Activated CD8-positive, alpha-beta memory T cell treated with anti-CD3 and anti-CD28 coated beads for 36 hours (primary cell): Measurements from ENCODE around the gene GPR176. TPM values are rescaled to one million over a fixed set of nuclear protein-coding genes. Genes with fewer than 3 reads are reported as not detected.

Source experiments
- CTCF ChIA-PET: fragments of 350-600 bp; sonication (Branson Sonifier 250); formaldehyde crosslinking; loops from one replicate; lab custom pipeline; 2021; ENCODE audit warnings: antibody characterized with exemption; lab: Charles Lee
- POLR2A ChIA-PET: fragments of 350-600 bp; sonication (Branson Sonifier 250); formaldehyde crosslinking; loops from one replicate; lab custom pipeline; 2021; ENCODE audit warnings: antibody characterized with exemption; lab: Charles Lee
- total RNA-seq, 2 experiments: library from RNA; stranded (reverse); gene quantifications; one replicate each; pipeline ENCODE4 v1.2.3, GENCODE V29; 2021

GPR176 gene
- total RNA-seq: under 1 TPM; 0.06 to 0.11 TPM

GRCh38 chr15:39919748-39920509, at the start of gene GPR176:
GPR176 (minus strand) TSS chr15:39920266; CDS start chr15:39920026, 240 bp downstream.
- POLR2A ChIA-PET: interaction anchor here (1.1 kb wide), 1 partner anchor 14 kb away, joined by 3 read pairs; no protein-coding TSS in a partner anchor
- CTCF ChIA-PET: interaction anchor here (0.7 kb wide), 1 partner anchor 354 kb away, joined by 3 read pairs; no protein-coding TSS in a partner anchor

GRCh38 chr15:39969002-39969394, 48.9 kb upstream of the GPR176 start:
- ChIA-PET CTCF (interaction anchor here (1.0 kb wide), 1 partner anchor 87 kb away, joined by 3 read pairs; no protein-coding TSS in a partner anchor), POLR2A (no interaction called here)

GRCh38 chr15:39968273-39969001, 48.4 kb upstream of the GPR176 start:
- ChIA-PET CTCF (interaction anchor here (1.0 kb wide), 1 partner anchor 86 kb away, joined by 3 read pairs; no protein-coding TSS in a partner anchor), POLR2A (no interaction called here)

- ChIA-PET CTCF (no interaction called here), POLR2A (no interaction called here)
Measured at GRCh38 chr15:39966521-39966920, 46.5 kb upstream of the GPR176 start.

- POLR2A ChIA-PET: no interaction called here
Measured at GRCh38 chr15:39963786-39964185, 43.7 kb upstream of the GPR176 start.

GRCh38 chr15:39961051-39961450, 41.0 kb upstream of the GPR176 start:
- ChIA-PET POLR2A (interaction anchor here (1.2 kb wide), 1 partner anchor 12 kb away, joined by 5 read pairs; no protein-coding TSS in a partner anchor), CTCF (interaction anchor here (0.6 kb wide), 1 partner anchor 18 kb away, joined by 4 read pairs; no protein-coding TSS in a partner anchor)

More at GRCh38 chr15:39963786-39964185, 43.7 kb upstream of the GPR176 start:
- CTCF ChIA-PET: no interaction called here

GRCh38 chr15:39960411-39960810, 40.3 kb upstream of the GPR176 start:
- CTCF ChIA-PET: no interaction called here
- POLR2A ChIA-PET: no interaction called here

- ChIA-PET CTCF (no interaction called here), POLR2A (no interaction called here)
Measured at GRCh38 chr15:39959411-39959810, 39.3 kb upstream of the GPR176 start.

- CTCF ChIA-PET: no interaction called here
Measured at GRCh38 chr15:39957481-39957880, 37.4 kb upstream of the GPR176 start.

GRCh38 chr15:39953521-39953920, 33.5 kb upstream of the GPR176 start:
- POLR2A ChIA-PET: no interaction called here
- CTCF ChIA-PET: no interaction called here

More at GRCh38 chr15:39957481-39957880, 37.4 kb upstream of the GPR176 start:
- POLR2A ChIA-PET: no interaction called here

GRCh38 chr15:39951561-39951960, 31.5 kb upstream of the GPR176 start:
- ChIA-PET POLR2A (no interaction called here), CTCF (no interaction called here)

GRCh38 chr15:39948817-39949216, 28.8 kb upstream of the GPR176 start:
- POLR2A ChIA-PET: no interaction called here
- CTCF ChIA-PET: no interaction called here

GRCh38 chr15:39947401-39948197, 27.5 kb upstream of the GPR176 start:
- POLR2A ChIA-PET: interaction anchor here (0.5 kb wide), 1 partner anchor 1676 kb away, joined by 3 read pairs; no protein-coding TSS in a partner anchor
- CTCF ChIA-PET: no interaction called here

- ChIA-PET CTCF (no interaction called here), POLR2A (no interaction called here)
Measured at GRCh38 chr15:39946862-39947261, 26.8 kb upstream of the GPR176 start.

- CTCF ChIA-PET: no interaction called here
- POLR2A ChIA-PET: no interaction called here
Measured at GRCh38 chr15:39944726-39945125, 24.7 kb upstream of the GPR176 start.

GRCh38 chr15:39942753-39943150, 22.7 kb upstream of the GPR176 start:
- POLR2A ChIA-PET: no interaction called here
- CTCF ChIA-PET: interaction anchor here (0.7 kb wide), 1 partner anchor 18 kb away, joined by 4 read pairs; no protein-coding TSS in a partner anchor

- ChIA-PET CTCF (no interaction called here), POLR2A (no interaction called here)
Measured at GRCh38 chr15:39942101-39942752, 22.2 kb upstream of the GPR176 start.

- CTCF ChIA-PET: no interaction called here
- POLR2A ChIA-PET: interaction anchor here (0.6 kb wide), 1 partner anchor 174 kb away, joined by 7 read pairs; no protein-coding TSS in a partner anchor
Measured at GRCh38 chr15:39939487-39940452, 19.7 kb upstream of the GPR176 start.
